ENCODE data around the gene DAP. TPM values are rescaled to one million over a fixed set of nuclear protein-coding genes. Genes with fewer than 3 reads are reported as not detected.

The DAP gene
- total RNA-seq, 1 experiment from 2014 or later, result 77.6 TPM

DNA sequence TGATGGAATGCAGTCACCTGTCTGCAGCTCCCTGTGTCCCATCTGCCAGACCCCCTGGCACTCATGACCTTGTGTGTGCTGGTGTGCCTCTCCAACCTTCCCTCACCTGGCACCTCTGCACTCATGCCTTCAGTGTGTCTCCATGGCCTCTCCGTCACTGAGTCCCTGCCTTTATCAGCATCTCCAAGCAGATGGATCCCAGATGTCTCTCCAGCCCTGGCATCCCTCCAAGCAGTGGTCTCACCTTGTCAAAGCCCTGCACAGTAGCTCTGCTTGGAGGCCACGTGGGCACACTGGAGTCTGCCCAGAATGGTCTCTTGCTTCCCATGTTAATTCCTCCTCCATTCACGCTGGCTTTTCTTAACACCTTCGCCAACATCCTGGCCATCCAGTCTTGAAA, 84.8 kb downstream of the DAP start:
- Histone ChIP-seq H3K27me3 (replicated peaks; ENCODE audit: control insufficient read depth, insufficient read depth, low read length) (no peaks in the 10 kb centered on the region), H3K4me3 (ENCODE audit: low read depth, low read length) (no peak overlapping the region), H3K9me3 (no peaks in the 10 kb centered on the region), H3K36me3 (ENCODE audit: control insufficient read depth, insufficient read depth, low read length) (no peaks in the 10 kb centered on the region), H3K4me1 (0 out of 2 replicates have a peak, but pooled peaks cover 7% of the 10 kb centered on the region)
- no TSS peak for BruUV-seq (replicated peaks)
- peaks cover 30% of the 10 kb centered on the region for H3K36me3 Mint-ChIP-seq (ENCODE audit: insufficient read depth, unreplicated experiment)
- no peak for DNase-seq
- intact Hi-C loops (cut with micrococcal nuclease; ENCODE audit: unreplicated experiment), result no loop called here
- ChIA-PET CTCF (no interaction called here), POLR2A (no interaction called here)
- TF ChIP-seq, protein P1, sequence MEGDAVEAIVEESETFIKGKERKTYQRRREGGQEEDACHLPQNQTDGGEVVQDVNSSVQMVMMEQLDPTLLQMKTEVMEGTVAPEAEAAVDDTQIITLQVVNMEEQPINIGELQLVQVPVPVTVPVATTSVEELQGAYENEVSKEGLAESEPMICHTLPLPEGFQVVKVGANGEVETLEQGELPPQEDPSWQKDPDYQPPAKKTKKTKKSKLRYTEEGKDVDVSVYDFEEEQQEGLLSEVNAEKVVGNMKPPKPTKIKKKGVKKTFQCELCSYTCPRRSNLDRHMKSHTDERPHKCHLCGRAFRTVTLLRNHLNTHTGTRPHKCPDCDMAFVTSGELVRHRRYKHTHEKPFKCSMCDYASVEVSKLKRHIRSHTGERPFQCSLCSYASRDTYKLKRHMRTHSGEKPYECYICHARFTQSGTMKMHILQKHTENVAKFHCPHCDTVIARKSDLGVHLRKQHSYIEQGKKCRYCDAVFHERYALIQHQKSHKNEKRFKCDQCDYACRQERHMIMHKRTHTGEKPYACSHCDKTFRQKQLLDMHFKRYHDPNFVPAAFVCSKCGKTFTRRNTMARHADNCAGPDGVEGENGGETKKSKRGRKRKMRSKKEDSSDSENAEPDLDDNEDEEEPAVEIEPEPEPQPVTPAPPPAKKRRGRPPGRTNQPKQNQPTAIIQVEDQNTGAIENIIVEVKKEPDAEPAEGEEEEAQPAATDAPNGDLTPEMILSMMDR (IDR thresholded peaks at IDR 0.05; ENCODE audit: insufficient read depth in 1 of 2, low read depth in 1 of 2, low read length in 1 of 2, severe bottlenecking in 1 of 2, unreplicated experiment in 1 of 2), result no peak
- peaks cover 9% of the 10 kb centered on the region for H3K27me3 Mint-ChIP-seq (ENCODE audit: insufficient read depth, unreplicated experiment)
- H3K4me1 Mint-ChIP-seq (ENCODE audit: low read depth, unreplicated experiment), result no peaks in the 10 kb centered on the region
- H3K4me3 Mint-ChIP-seq (ENCODE audit: unreplicated experiment), result no peak overlapping the region
- H3K27ac Mint-ChIP-seq (ENCODE audit: unreplicated experiment), result no peak overlapping the region
- H3K9me3 Mint-ChIP-seq (ENCODE audit: unreplicated experiment), result no peaks in the 10 kb centered on the region

DNA sequence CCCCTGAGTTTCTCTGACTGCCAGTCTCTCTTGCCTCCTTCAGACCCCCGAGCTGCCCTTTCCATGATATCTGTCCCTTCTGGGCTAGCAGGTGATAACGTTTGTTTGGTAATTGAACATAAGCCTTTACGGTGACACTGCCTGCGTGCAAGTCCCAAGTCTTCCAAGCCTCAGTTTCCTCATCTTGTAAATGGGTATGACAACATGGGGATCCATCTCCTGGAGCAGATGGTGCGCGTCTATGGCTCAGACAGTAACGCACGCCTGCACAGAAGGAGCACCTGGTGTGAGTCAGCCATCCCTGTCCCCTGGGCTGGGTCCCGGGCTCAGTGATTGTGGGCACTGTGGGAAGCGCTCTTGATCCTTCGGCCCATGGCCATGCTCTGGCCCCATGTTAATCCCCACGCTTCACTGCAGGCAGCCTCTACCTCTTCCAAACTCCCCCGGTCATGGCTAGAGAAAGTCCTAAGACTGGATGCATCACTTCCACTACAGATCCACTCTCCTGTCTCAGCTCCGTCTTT, 85.8 kb downstream of the DAP start:
- Histone ChIP-seq H3K4me1 (0 out of 2 replicates have a peak, but pooled peaks cover 7% of the 10 kb centered on the region), H3K4me3 (ENCODE audit: low read depth, low read length) (no peak overlapping the region), H3K9me3 (no peaks in the 10 kb centered on the region), H3K27me3 (replicated peaks; ENCODE audit: control insufficient read depth, insufficient read depth, low read length) (no peaks in the 10 kb centered on the region), H3K36me3 (ENCODE audit: control insufficient read depth, insufficient read depth, low read length) (no peaks in the 10 kb centered on the region)
- no TSS peak for BruUV-seq (replicated peaks)
- Mint-ChIP-seq H3K36me3 (ENCODE audit: insufficient read depth, unreplicated experiment) (peaks cover 24% of the 10 kb centered on the region), H3K27ac (ENCODE audit: unreplicated experiment) (no peak overlapping the region), H3K27me3 (ENCODE audit: insufficient read depth, unreplicated experiment) (peaks cover 9% of the 10 kb centered on the region), H3K4me3 (ENCODE audit: unreplicated experiment) (no peak overlapping the region), H3K4me1 (ENCODE audit: low read depth, unreplicated experiment) (no peaks in the 10 kb centered on the region), H3K9me3 (ENCODE audit: unreplicated experiment) (no peaks in the 10 kb centered on the region)
- ChIA-PET CTCF (no interaction called here), POLR2A (no interaction called here)
- no peak for DNase-seq
- TF ChIP-seq, protein P1 (IDR thresholded peaks at IDR 0.05; ENCODE audit: insufficient read depth in 1 of 2, low read depth in 1 of 2, low read length in 1 of 2, severe bottlenecking in 1 of 2, unreplicated experiment in 1 of 2), result no peak
- intact Hi-C loops (cut with micrococcal nuclease; ENCODE audit: unreplicated experiment), result no loop called here

DNA sequence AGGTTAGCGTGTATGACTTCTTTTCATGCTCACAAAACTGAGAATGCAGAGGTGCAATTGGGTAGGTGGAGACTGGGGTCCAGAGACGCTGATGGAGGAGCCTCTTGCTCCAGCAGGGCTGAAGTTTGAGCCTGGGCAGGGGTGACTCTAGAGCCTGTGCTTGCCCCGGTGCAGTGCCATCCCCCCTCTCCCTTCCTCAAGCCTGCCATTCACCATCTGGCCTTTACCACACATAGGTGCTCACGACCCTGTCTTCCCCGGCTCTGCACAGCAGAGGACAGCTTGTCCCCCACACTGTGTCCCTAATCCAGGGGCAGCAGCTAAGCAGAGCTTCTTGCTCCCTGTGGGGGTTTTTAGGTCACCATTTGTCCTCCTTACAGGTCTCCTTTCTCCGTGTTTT, 86.5 kb downstream of the DAP start:
- H3K9me3 Mint-ChIP-seq (ENCODE audit: unreplicated experiment), result no peaks in the 10 kb centered on the region
- no peaks in the 10 kb centered on the region for H3K4me1 Mint-ChIP-seq (ENCODE audit: low read depth, unreplicated experiment)
- no peak overlapping the region for H3K4me3 Mint-ChIP-seq (ENCODE audit: unreplicated experiment)
- H3K4me3 ChIP-seq (ENCODE audit: low read depth, low read length), result no peak overlapping the region
- H3K9me3 ChIP-seq, result no peaks in the 10 kb centered on the region
- H3K27me3 Mint-ChIP-seq (ENCODE audit: insufficient read depth, unreplicated experiment), result peaks cover 9% of the 10 kb centered on the region
- ChIA-PET CTCF (no interaction called here), POLR2A (no interaction called here)
- H3K4me1 ChIP-seq, result 0 out of 2 replicates have a peak, but pooled peaks cover 7% of the 10 kb centered on the region
- intact Hi-C loops (cut with micrococcal nuclease; ENCODE audit: unreplicated experiment), result loop anchor here (5.0 kb wide), 1 partner anchor 173 kb away; no protein-coding TSS in a partner anchor
- no peak for DNase-seq
- H3K36me3 ChIP-seq (ENCODE audit: control insufficient read depth, insufficient read depth, low read length), result no peaks in the 10 kb centered on the region
- H3K27me3 ChIP-seq (replicated peaks; ENCODE audit: control insufficient read depth, insufficient read depth, low read length), result no peaks in the 10 kb centered on the region
- H3K27ac Mint-ChIP-seq (ENCODE audit: unreplicated experiment), result no peak overlapping the region
- BruUV-seq (replicated peaks), result no TSS peak
- TF ChIP-seq, protein P1 (IDR thresholded peaks at IDR 0.05; ENCODE audit: insufficient read depth in 1 of 2, low read depth in 1 of 2, low read length in 1 of 2, severe bottlenecking in 1 of 2, unreplicated experiment in 1 of 2), result no peak
- peaks cover 24% of the 10 kb centered on the region for H3K36me3 Mint-ChIP-seq (ENCODE audit: insufficient read depth, unreplicated experiment)

Measured in Caco-2 (cell line).